ENCODE results near the gene NAP1L2.
"Not testable (repeated sequence)": the region's sequence is repeated elsewhere in the genome, so short reads cannot be mapped to it uniquely, and the experiment has no call there.

Gene NAP1L2

GRCh38 chrX:73214426-73215094 lies at the start of gene NAP1L2:
Gene NAP1L2, minus strand, starts transcription at chrX:73214851. Its CDS starts 359 bp downstream, at chrX:73214492.
- no peaks in the 10 kb centered on the region for H3K4me1 ChIP-seq (ENCODE audit: control insufficient read depth, insufficient read depth, low read length, unreplicated experiment)
- no peak within 1 kb of the TSS for H3K27ac ChIP-seq (ENCODE audit: low read depth, low read length)
- H3K79me2 ChIP-seq (ENCODE audit: control insufficient read depth, insufficient read depth, low read length, unreplicated experiment) = no peaks in the 10 kb centered on the region
- H3K36me3 ChIP-seq (ENCODE audit: insufficient read depth, low read length) = no peaks in the 10 kb centered on the region
- H2AFZ ChIP-seq (ENCODE audit: low read length, unreplicated experiment) = no peak within 1 kb of the TSS
- no peaks in the 10 kb centered on the region for H3K27me3 ChIP-seq (ENCODE audit: insufficient read depth, low read length)
- H3K4me3 ChIP-seq (ENCODE audit: low read depth, low read length) = no peak within 1 kb of the TSS

- no peaks in the 10 kb centered on the region for H3K27me3 ChIP-seq (ENCODE audit: insufficient read depth, low read length)
- no peaks in the 10 kb centered on the region for H3K79me2 ChIP-seq (ENCODE audit: control insufficient read depth, insufficient read depth, low read length, unreplicated experiment)
- H3K27ac ChIP-seq (ENCODE audit: low read depth, low read length) = no peak overlapping the region
- no peak overlapping the region for H3K4me3 ChIP-seq (ENCODE audit: low read depth, low read length)
- no peak overlapping the region for H2AFZ ChIP-seq (ENCODE audit: low read length, unreplicated experiment)
- no peaks in the 10 kb centered on the region for H3K36me3 ChIP-seq (ENCODE audit: insufficient read depth, low read length)
- H3K4me1 ChIP-seq (ENCODE audit: control insufficient read depth, insufficient read depth, low read length, unreplicated experiment) = no peaks in the 10 kb centered on the region
Observed at GRCh38 chrX:73262991-73263390, 48.3 kb upstream of the NAP1L2 start.

GRCh38 chrX:73239242-73239641 lies 24.6 kb upstream of the NAP1L2 start:
- Histone ChIP-seq H3K27me3 (ENCODE audit: insufficient read depth, low read length) (no peaks in the 10 kb centered on the region), H3K4me1 (ENCODE audit: control insufficient read depth, insufficient read depth, low read length, unreplicated experiment) (no peaks in the 10 kb centered on the region), H3K79me2 (ENCODE audit: control insufficient read depth, insufficient read depth, low read length, unreplicated experiment) (no peaks in the 10 kb centered on the region), H2AFZ (ENCODE audit: low read length, unreplicated experiment) (no peak overlapping the region), H3K27ac (ENCODE audit: low read depth, low read length) (no peak overlapping the region), H3K36me3 (ENCODE audit: insufficient read depth, low read length) (no peaks in the 10 kb centered on the region), H3K4me3 (ENCODE audit: low read depth, low read length) (no peak overlapping the region)

GRCh38 chrX:73217621-73218020 lies 3.0 kb upstream of the NAP1L2 start:
- Histone ChIP-seq H3K27me3 (ENCODE audit: insufficient read depth, low read length) (no peaks in the 10 kb centered on the region), H3K4me1 (ENCODE audit: control insufficient read depth, insufficient read depth, low read length, unreplicated experiment) (no peaks in the 10 kb centered on the region), H3K4me3 (ENCODE audit: low read depth, low read length) (no peak overlapping the region), H2AFZ (ENCODE audit: low read length, unreplicated experiment) (no peak overlapping the region), H3K36me3 (ENCODE audit: insufficient read depth, low read length) (no peaks in the 10 kb centered on the region), H3K27ac (ENCODE audit: low read depth, low read length) (no peak overlapping the region), H3K79me2 (ENCODE audit: control insufficient read depth, insufficient read depth, low read length, unreplicated experiment) (no peaks in the 10 kb centered on the region)

GRCh38 chrX:73215246-73215645 lies 595 bp upstream of the NAP1L2 start:
- no peaks in the 10 kb centered on the region for H3K79me2 ChIP-seq (ENCODE audit: control insufficient read depth, insufficient read depth, low read length, unreplicated experiment)
- H2AFZ ChIP-seq (ENCODE audit: low read length, unreplicated experiment) = no peak overlapping the region
- no peak overlapping the region for H3K4me3 ChIP-seq (ENCODE audit: low read depth, low read length)
- H3K36me3 ChIP-seq (ENCODE audit: insufficient read depth, low read length) = no peaks in the 10 kb centered on the region
- H3K27me3 ChIP-seq (ENCODE audit: insufficient read depth, low read length) = no peaks in the 10 kb centered on the region
- no peak overlapping the region for H3K27ac ChIP-seq (ENCODE audit: low read depth, low read length)
- no peaks in the 10 kb centered on the region for H3K4me1 ChIP-seq (ENCODE audit: control insufficient read depth, insufficient read depth, low read length, unreplicated experiment)

- Histone ChIP-seq H3K79me2 (ENCODE audit: control insufficient read depth, insufficient read depth, low read length, unreplicated experiment) (no peaks in the 10 kb centered on the region), H3K27me3 (ENCODE audit: insufficient read depth, low read length) (no peaks in the 10 kb centered on the region), H2AFZ (ENCODE audit: low read length, unreplicated experiment) (no peak overlapping the region), H3K36me3 (ENCODE audit: insufficient read depth, low read length) (no peaks in the 10 kb centered on the region), H3K4me3 (ENCODE audit: low read depth, low read length) (no peak overlapping the region), H3K4me1 (ENCODE audit: control insufficient read depth, insufficient read depth, low read length, unreplicated experiment) (no peaks in the 10 kb centered on the region), H3K27ac (ENCODE audit: low read depth, low read length) (no peak overlapping the region)
Observed at GRCh38 chrX:73213734-73214425, 771 bp downstream of the NAP1L2 start.

- H3K4me3 ChIP-seq (ENCODE audit: low read depth, low read length) = no peak overlapping the region
- H3K79me2 ChIP-seq (ENCODE audit: control insufficient read depth, insufficient read depth, low read length, unreplicated experiment) = no peaks in the 10 kb centered on the region
- no peaks in the 10 kb centered on the region for H3K27me3 ChIP-seq (ENCODE audit: insufficient read depth, low read length)
- no peak overlapping the region for H2AFZ ChIP-seq (ENCODE audit: low read length, unreplicated experiment)
- no peaks in the 10 kb centered on the region for H3K4me1 ChIP-seq (ENCODE audit: control insufficient read depth, insufficient read depth, low read length, unreplicated experiment)
- no peak overlapping the region for H3K27ac ChIP-seq (ENCODE audit: low read depth, low read length)
- H3K36me3 ChIP-seq (ENCODE audit: insufficient read depth, low read length) = no peaks in the 10 kb centered on the region
Observed at GRCh38 chrX:73206366-73206765, 8.3 kb downstream of the NAP1L2 start.

GRCh38 chrX:73182502-73183114 lies 32.0 kb downstream of the NAP1L2 start:
- H3K4me3 ChIP-seq (ENCODE audit: low read depth, low read length) = no peak overlapping the region
- H3K27ac ChIP-seq (ENCODE audit: low read depth, low read length) = no peak overlapping the region
- H3K4me1 ChIP-seq (ENCODE audit: control insufficient read depth, insufficient read depth, low read length, unreplicated experiment) = no peaks in the 10 kb centered on the region
- H2AFZ ChIP-seq (ENCODE audit: low read length, unreplicated experiment) = no peak overlapping the region
- no peaks in the 10 kb centered on the region for H3K36me3 ChIP-seq (ENCODE audit: insufficient read depth, low read length)
- H3K79me2 ChIP-seq (ENCODE audit: control insufficient read depth, insufficient read depth, low read length, unreplicated experiment) = no peaks in the 10 kb centered on the region
- H3K27me3 ChIP-seq (ENCODE audit: insufficient read depth, low read length) = no peaks in the 10 kb centered on the region

- not testable (repeated sequence) for H3K27ac ChIP-seq (ENCODE audit: low read depth, low read length); H2AFZ ChIP-seq (ENCODE audit: low read length, unreplicated experiment); H3K4me3 ChIP-seq (ENCODE audit: low read depth, low read length); H3K36me3 ChIP-seq (ENCODE audit: insufficient read depth, low read length); H3K27me3 ChIP-seq (ENCODE audit: insufficient read depth, low read length); H3K4me1 ChIP-seq (ENCODE audit: control insufficient read depth, insufficient read depth, low read length, unreplicated experiment); H3K79me2 ChIP-seq (ENCODE audit: control insufficient read depth, insufficient read depth, low read length, unreplicated experiment)
Observed at GRCh38 chrX:73168945-73169344, 45.7 kb downstream of the NAP1L2 start.
